Measurements from ENCODE around the gene OBSCN. TPM values are rescaled to one million over a fixed set of nuclear protein-coding genes. Genes with fewer than 3 reads are reported as not detected.
A peak's percentile ranks its signal among the peaks of the same experiment; 100 is the strongest.

OBSCN gene
- total and polyA plus RNA-seq, 7 donors: 0.92 to 21.0 (median 13.1) TPM

DNA sequence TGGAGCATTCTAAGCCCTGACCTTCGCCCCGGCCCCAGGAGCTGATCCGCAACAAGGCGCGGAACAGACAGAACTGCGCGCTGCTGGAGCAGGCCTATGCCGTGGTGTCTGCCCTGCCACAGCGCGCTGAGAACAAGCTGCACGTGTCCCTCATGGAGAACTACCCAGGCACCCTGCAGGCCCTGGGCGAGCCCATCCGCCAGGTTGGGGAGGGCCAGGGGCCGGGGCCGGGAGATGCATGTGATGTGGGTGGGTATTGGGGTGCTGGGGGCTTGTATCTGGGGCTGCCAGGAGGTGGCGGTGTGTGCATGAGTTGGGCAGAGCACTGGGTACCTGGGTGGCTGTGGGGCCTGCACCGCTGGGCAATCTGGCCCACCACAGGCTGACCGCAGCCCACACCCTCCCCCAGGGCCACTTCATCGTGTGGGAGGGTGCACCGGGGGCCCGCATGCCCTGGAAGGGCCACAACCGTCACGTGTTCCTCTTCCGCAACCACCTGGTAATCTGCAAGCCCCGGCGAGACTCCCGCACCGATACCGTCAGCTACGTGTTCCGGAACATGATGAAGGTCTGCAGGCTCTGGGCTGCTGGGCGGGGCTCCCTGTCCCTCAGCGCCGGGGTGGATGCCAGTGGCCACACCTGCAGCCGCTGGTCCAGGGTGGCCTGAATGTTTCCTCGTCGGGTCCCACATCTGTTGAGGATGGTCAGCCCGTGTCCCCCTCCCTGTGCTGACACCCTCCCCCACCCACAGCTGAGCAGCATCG is 133.0 kb downstream of the OBSCN start:
- Histone ChIP-seq H3K4me3 (no peak overlapping the region), H3K27ac (no peak overlapping the region), H3K27me3 (no peaks in the 10 kb centered on the region), H3K9me3 (no peaks in the 10 kb centered on the region), H3K36me3 (peaks cover 0 to 7% (median 0%) of the 10 kb centered on the region in 4 donors), H3K4me1 (no peaks in the 10 kb centered on the region)
- WGBS, 2 donors: 64 to 88% methylated on average over 39 of the region's 39 CpGs
- DNase-seq: peak; percentile 53
- intact Hi-C loops (cut with DNase I): no loop called here
- TF ChIP-seq EP300 (IDR thresholded peaks at IDR 0.05) (no peak), POLR2A (IDR thresholded peaks at IDR 0.05) (no peak), POLR2AphosphoS5 (IDR thresholded peaks at IDR 0.05) (no peak)
- TF ChIP-seq, protein P1, sequence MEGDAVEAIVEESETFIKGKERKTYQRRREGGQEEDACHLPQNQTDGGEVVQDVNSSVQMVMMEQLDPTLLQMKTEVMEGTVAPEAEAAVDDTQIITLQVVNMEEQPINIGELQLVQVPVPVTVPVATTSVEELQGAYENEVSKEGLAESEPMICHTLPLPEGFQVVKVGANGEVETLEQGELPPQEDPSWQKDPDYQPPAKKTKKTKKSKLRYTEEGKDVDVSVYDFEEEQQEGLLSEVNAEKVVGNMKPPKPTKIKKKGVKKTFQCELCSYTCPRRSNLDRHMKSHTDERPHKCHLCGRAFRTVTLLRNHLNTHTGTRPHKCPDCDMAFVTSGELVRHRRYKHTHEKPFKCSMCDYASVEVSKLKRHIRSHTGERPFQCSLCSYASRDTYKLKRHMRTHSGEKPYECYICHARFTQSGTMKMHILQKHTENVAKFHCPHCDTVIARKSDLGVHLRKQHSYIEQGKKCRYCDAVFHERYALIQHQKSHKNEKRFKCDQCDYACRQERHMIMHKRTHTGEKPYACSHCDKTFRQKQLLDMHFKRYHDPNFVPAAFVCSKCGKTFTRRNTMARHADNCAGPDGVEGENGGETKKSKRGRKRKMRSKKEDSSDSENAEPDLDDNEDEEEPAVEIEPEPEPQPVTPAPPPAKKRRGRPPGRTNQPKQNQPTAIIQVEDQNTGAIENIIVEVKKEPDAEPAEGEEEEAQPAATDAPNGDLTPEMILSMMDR (IDR thresholded peaks at IDR 0.05): no peak

DNA sequence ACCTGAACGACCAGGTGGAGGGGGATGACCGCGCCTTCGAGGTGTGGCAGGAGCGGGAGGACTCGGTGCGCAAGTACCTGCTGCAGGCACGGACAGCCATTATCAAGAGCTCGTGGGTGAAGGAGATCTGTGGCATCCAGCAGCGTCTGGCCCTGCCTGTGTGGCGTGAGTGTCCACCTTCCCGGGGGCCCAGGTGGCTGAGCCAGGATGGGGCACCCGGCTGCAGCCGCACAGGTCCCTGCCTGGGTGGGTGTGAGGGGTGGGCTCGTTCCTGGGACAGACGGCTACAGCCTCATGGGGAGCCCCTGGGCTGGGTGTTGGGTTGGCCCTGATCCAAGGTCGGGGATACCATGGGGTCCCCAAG is 133.6 kb downstream of the OBSCN start:
- intact Hi-C loops (cut with DNase I): no loop called here
- TF ChIP-seq POLR2AphosphoS5 (IDR thresholded peaks at IDR 0.05): no peak
- TF ChIP-seq EP300 (IDR thresholded peaks at IDR 0.05): no peak
- TF ChIP-seq, protein P1 (IDR thresholded peaks at IDR 0.05): no peak
- WGBS, 2 donors: 48 to 90% methylated on average over 17 of the region's 17 CpGs
- Histone ChIP-seq H3K27me3 (no peaks in the 10 kb centered on the region), H3K9me3 (no peaks in the 10 kb centered on the region), H3K4me3 (no peak overlapping the region), H3K36me3 (peaks cover 0 to 7% (median 0%) of the 10 kb centered on the region in 4 donors), H3K27ac (no peak overlapping the region), H3K4me1 (no peaks in the 10 kb centered on the region)
- DNase-seq: peak; percentile 53

DNA sequence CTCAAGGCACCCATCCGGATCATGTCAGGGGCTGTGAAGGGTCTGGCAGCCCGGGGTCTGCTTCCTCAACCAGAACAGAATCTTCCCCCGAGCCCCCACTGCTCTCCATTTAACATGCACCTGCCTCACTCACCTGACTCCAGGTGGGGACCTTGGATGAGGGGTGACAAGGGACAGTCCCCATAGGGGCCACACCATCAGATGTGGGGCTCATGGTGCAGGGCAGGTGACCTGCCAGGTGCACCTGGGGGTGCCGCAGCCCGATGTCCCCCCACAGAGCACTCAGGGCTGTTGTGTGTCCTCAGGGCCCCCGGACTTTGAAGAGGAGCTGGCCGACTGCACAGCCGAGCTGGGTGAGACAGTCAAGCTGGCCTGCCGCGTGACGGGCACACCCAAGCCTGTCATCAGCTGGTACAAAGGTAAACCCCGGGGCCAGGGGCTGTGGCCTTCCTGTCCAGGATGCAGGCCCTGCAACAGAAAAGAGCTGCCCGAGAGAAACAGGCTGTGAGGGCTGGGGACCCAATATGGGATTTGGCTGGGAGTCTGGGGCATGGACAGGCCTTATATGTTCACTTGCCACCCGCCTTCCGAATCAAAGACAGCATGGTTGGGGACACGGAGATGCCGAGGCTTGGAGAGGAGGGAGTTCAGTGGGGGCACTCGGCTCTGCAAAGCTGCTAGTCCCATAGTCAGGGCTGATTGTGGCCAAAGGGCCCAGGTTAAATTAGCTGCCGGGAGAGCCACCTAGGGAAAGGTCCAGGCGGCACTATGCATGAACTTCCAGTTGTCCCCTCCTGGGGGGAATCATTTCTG is 134.2 kb downstream of the OBSCN start:
- Histone ChIP-seq H3K36me3 (peaks cover 0 to 7% (median 0%) of the 10 kb centered on the region in 4 donors), H3K9me3 (no peaks in the 10 kb centered on the region), H3K4me3 (no peak overlapping the region), H3K27me3 (no peaks in the 10 kb centered on the region), H3K4me1 (no peaks in the 10 kb centered on the region), H3K27ac (no peak overlapping the region)
- TF ChIP-seq, protein P1 (IDR thresholded peaks at IDR 0.05): no peak
- TF ChIP-seq POLR2AphosphoS5 (IDR thresholded peaks at IDR 0.05): no peak
- no peak for TF ChIP-seq EP300 (IDR thresholded peaks at IDR 0.05)
- no peak for TF ChIP-seq POLR2A (IDR thresholded peaks at IDR 0.05)
- intact Hi-C loops (cut with DNase I): no loop called here
- 67 to 89% methylated on average over 20 of the region's 20 CpGs for WGBS, 2 donors
- peak; percentile 54 for DNase-seq

DNA sequence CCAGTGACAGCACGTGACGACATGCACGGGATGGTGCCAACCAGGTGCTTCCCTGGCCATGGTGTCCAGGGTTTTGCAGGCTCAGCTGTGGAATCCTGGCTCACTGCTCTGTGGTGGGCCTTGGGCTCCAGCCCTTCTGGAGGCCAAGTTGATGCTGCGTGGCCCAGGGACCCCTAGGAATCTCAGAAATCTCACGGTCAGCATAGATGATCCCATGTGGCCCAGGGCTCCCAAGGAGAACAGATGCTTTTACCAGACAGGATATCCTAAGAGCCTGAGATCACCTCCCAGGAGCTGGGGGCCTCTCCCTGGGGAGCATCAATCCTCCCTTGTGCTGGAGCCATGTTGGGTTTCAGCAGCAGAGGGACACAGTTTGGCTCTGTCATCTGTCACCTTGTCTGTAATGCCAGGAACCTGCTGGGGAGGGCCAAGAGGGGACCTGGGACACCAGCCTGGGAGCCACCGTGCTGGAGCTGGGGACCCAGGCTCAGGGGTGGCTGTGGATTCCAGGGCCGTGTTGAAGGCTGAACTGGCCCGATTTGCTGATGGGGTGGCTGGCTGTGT is 134.9 kb downstream of the OBSCN start:
- H3K36me3 ChIP-seq: peaks cover 0 to 7% (median 0%) of the 10 kb centered on the region in 4 donors
- no peak overlapping the region for H3K4me3 ChIP-seq
- TF ChIP-seq POLR2AphosphoS5 (IDR thresholded peaks at IDR 0.05) (no peak), EP300 (IDR thresholded peaks at IDR 0.05) (no peak), POLR2A (IDR thresholded peaks at IDR 0.05) (no peak)
- TF ChIP-seq, protein P1 (IDR thresholded peaks at IDR 0.05): no peak
- 86 to 93% methylated on average over 8 of the region's 8 CpGs for WGBS, 2 donors
- no peaks in the 10 kb centered on the region for H3K27me3 ChIP-seq
- no peak overlapping the region for H3K27ac ChIP-seq
- H3K4me1 ChIP-seq: no peaks in the 10 kb centered on the region
- intact Hi-C loops (cut with DNase I): no loop called here
- peak; percentile 30 for DNase-seq
- no peaks in the 10 kb centered on the region for H3K9me3 ChIP-seq

All from sigmoid colon (tissue), 7 donors.